Endothelial cell of umbilical vein (primary cell): ENCODE measurements around the gene PTPRT.

ENCODE experiments used
- EZH2 ChIP-seq: IDR thresholded peaks from 2 replicates; pipeline ENCODE4 v1.6.1; 2012; ENCODE audit warnings: borderline replicate concordance, low read depth, mild to moderate bottlenecking, moderate library complexity, low read length, inconsistent platforms; ENCODE audit not compliant: severe bottlenecking
- GATA2 ChIP-seq: IDR thresholded peaks from 2 replicates; pipeline ENCODE4 v1.7.0; 2011; ENCODE audit warnings: low read depth, mild to moderate bottlenecking, moderate library complexity, mixed read lengths, low read length; ENCODE audit not compliant: insufficient read length, insufficient read depth
- POLR2A ChIP-seq: IDR thresholded peaks from 2 replicates; pipeline ENCODE4 v1.6.1; 2012; ENCODE audit warnings: low read depth, mild to moderate bottlenecking, control low read depth, low read length
- POLR2AphosphoS5 ChIP-seq: IDR thresholded peaks from 2 replicates; pipeline ENCODE4 v1.6.1; 2012; ENCODE audit warnings: low read depth, mild to moderate bottlenecking, control low read depth, low read length, moderate library complexity; ENCODE audit not compliant: insufficient read depth
- TF ChIP-seq, protein P1 (sequence below), 2 donors: IDR thresholded peaks; 1 replicate in 1 of 2; 2 replicates in 1 of 2; pipeline ENCODE4 v1.5.1; 2011; ENCODE audit warnings: low read length in 2 of 2, mild to moderate bottlenecking in 2 of 2, moderate library complexity in 2 of 2, control low read depth in 1 of 2, inconsistent platforms in 1 of 2, low read depth in 1 of 2; ENCODE audit not compliant: insufficient read depth in 1 of 2; ENCODE audit errors: extremely low read depth in 1 of 2

DNA sequence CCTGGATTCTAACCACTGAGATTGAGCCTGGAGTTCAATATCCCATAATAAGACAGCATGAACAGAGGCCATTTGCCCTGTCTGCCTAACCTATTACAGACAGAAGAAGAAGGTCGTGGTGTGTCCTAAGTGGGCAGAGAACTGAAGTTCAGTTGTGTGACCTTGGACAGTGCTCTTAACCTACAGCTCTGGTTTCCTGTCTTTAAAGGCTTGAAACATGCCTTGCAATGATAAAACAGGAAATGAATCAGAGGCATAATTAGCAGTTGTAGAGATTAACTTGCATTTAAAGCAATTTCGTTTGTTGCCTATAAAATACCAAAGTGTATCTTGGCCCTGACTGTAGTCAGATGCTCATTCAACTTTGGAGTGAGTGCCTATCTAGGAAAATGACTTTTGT lies 1064.3 kb downstream of the PTPRT start:
- TF ChIP-seq, protein P1, sequence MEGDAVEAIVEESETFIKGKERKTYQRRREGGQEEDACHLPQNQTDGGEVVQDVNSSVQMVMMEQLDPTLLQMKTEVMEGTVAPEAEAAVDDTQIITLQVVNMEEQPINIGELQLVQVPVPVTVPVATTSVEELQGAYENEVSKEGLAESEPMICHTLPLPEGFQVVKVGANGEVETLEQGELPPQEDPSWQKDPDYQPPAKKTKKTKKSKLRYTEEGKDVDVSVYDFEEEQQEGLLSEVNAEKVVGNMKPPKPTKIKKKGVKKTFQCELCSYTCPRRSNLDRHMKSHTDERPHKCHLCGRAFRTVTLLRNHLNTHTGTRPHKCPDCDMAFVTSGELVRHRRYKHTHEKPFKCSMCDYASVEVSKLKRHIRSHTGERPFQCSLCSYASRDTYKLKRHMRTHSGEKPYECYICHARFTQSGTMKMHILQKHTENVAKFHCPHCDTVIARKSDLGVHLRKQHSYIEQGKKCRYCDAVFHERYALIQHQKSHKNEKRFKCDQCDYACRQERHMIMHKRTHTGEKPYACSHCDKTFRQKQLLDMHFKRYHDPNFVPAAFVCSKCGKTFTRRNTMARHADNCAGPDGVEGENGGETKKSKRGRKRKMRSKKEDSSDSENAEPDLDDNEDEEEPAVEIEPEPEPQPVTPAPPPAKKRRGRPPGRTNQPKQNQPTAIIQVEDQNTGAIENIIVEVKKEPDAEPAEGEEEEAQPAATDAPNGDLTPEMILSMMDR (IDR thresholded peaks at IDR 0.05; ENCODE audit: extremely low read depth in 1 of 2, insufficient read depth in 1 of 2, low read depth in 1 of 2, low read length in 2 of 2), result no peak
- TF ChIP-seq POLR2AphosphoS5, result no peak
- no peak for TF ChIP-seq EZH2
- no peak for TF ChIP-seq POLR2A
- TF ChIP-seq GATA2, result no peak
